HG02571 (cell line): ENCODE measurements around the gene KIF2A.
A peak's percentile ranks its signal among the peaks of the same experiment; 100 is the strongest.
"Not testable (repeated sequence)": the region's sequence is repeated elsewhere in the genome, so short reads cannot be mapped to it uniquely, and the experiment has no call there.

ENCODE experiments used
- ATAC-seq: cut with Tn5 transposase; IDR thresholded peaks from one replicate; pipeline ENCODE4 v1.9.1; 2021; ENCODE audit warnings: mild to moderate bottlenecking, moderate library complexity; ENCODE audit not compliant: unreplicated experiment

KIF2A gene

DNA sequence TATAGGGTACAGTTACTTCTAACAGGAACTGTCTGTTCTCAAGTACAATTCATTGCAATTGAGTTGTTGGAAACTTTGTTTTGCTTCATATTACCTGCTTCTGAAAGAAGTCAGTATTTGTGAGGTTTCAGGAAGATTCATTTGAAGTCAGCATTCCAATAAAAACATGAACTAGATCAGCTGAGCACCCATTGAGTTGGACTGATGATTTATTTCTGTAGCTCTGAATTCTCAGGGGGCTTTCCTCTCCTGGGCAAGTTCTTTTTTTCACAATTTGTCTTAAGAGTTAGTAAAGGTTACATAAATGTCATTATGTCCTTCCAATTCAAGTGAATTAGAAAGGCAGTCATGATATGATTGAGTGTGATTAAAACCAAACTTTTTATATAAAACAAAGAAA lies 16.2 kb upstream of the KIF2A start:
- no peak for ATAC-seq

DNA sequence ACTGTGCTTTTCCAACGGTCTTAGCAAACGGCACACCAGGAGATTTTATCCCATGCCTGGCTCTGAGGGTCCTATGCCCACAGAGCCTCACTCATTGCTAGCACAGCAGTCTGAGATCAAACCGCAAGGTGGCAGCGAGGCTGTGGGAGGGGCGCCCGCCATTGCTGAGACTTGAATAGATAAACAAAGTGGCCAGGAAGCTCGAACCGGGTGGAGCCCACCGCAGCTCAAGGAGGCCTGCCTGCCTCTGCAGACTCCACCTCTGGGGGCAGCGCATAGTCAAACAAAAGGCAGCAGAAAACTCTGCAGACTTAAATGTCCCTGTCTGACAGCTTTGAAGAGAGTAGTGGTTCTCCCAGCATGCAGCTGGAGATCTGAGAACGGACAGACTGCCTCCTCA lies 14.2 kb upstream of the KIF2A start:
- not testable (repeated sequence) for ATAC-seq

DNA sequence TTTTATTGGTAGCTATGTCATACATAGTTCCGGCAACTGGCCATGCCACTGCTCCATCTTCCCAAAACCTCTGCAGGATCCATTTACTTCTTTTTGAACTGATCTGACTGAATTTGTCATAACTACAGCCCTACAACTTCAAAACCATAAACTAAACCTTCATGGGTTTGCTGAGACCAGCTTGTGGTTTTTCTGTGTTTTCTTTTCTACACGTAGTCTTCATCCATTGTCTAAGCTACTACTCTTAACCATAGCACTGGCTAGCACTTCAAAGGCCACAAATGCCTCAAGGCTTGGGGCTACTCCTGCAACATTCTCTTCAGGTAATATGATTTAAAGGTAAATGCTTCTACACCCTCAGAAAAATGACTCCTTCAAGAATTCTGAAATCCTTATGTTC lies 9.0 kb upstream of the KIF2A start:
- no peak for ATAC-seq

DNA sequence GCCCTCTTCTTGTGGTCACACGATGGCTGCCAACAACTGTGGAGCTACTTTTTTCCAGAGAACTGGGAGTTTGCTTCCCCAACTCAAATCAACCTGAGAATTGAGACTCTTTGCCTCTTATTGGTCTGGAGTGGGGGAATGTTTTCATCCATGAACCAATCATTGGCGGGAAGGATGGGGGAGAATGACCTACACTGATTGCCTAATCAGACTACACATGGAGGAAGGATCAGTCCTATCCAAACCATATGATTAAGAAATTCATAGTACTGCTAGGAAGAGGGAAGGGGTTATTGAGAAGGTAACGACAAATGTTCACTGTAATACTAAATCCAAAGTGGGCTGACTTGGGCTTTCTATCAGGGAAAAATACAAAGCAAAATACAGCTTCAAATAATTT lies 7.9 kb upstream of the KIF2A start:
- no peak for ATAC-seq

DNA sequence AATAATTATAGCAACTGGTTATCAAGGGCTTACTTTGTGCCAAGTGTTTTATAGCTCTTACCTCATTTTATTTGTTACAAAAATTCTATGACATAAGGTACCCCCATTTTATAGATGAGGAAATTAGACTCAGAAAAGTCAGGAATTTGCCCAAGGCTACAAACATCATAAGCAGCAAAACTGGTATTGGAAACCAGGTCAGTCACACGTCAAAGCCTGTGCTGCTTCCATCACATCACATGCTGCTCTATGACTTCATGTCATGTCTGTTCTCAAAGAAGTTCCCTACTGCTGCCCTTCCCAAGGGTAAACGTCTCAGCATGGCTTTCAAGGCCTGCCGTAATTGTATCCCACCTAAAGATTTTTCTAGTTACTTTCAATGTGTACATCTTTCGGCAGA lies 6.9 kb upstream of the KIF2A start:
- ATAC-seq, result no peak

DNA sequence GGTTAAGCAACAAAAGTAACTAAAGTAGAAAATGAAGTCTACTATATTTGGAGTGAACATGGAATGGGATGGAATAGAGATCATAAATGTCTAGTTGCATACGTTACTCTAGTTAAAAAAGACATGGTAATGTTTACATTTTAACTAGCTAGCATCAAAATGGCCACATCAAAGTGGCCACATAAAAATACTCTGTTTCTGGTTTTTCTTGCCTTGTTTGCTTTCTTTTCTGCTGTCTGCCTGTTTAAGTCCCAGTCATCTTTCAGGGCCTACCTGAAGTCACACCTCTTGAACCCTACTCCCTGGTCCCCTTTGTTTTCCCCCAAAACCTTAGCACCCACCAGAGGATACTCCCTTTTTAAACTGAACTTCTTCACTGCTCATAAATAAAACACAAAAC lies 6.4 kb upstream of the KIF2A start:
- ATAC-seq, result no peak

DNA sequence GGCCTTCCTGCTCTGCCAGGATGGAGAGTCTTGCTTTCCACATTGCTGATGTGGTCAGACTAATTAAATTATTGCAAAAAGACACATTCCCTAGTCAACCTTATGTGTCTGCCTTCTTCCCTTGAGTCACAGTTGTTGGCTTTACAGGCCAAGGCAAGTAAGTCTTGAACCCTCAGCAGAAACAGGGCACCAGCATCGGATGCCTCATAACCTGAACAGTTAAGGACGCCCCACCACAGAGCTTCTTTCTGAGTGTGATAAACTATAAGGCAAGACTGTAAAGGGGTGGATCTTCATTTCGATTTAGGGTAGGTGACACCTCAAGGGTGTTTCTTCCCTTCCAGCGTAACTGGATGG lies 670 bp upstream of the KIF2A start:
- ATAC-seq, result no peak

DNA sequence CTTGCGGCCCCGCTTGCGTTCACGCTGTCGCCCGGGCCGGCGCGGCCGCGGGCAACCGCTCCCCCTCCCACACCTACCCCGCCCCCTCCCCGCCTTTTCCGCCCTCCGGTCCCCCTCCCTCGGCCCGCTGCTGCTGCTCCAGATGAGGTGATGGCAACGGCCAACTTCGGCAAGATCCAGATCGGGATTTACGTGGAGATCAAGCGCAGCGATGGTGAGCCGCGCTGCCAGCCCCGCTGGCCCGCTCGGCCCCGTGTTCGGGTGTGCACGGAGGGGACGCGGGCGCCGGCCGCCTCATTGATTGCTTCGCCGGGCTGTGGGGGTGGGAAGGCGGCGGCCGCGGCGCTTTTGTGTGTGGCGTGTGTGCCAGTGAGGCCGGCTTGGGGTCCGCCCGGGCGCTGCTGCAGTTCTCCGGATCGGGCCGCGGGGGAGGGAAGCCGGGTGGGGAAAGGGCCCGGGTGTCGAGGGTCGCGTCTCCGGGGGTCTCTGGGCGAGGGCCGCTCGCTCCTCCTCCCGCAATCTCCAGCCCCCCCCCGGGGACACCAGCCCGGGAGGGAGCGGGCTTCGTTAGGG lies 403 bp downstream of the KIF2A start:
- ATAC-seq, result peak; percentile 38

DNA sequence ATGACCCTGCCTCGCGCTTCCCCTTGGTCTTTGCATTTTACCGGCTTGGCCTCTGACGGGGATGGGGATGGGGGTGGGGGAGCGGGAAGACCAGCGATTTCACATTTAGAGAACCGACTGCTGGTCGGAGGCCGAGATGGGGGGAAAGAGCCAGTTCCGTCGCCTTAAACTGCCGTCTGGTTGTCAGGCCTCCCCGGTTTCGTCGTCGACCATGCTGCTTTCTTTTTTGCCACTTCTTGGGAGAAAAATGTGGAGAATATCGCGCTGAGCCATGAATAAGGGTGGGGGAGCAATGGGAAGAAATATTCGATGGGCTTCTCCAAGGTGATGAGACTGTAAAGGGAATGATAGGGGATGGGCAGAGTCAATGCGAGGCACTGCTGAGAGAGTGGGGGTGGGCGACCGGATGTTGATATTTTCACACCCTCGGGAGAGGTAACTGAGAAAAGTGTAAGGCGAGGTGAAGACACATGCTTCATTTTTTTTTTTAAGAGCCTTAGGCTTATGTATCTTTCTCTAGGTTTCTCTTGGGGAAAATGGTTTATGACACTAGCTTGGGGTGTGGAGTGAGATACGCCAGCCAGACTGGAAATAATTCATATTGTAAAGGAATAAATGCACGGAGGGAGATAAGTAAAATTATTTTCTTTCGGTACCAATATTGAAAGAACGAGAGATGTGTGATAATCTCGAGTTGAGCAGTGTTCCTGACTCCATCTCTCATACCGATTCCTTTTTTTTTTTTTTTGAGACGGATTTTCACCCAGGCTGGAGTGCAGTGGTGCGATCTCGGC lies 1.1 kb downstream of the KIF2A start:
- peak; percentile 0 for ATAC-seq

DNA sequence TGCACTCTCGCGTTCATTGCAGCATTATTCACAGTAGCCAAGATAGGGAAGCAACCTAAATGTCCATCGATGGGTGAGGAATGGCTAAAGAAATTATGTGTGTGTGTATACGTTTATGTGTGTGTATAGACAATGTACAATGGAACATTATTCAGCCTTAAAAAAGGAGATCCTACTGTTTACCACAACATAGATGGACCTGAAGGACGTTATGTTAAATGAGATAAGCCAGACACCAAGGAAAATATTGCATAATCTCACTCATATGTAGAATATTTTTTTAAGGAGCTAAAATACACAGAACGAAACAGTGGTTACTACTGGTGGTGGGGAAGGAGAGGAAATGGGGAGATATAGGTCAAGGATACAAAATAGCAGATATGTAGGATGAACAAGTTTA lies 2.4 kb downstream of the KIF2A start:
- no peak for ATAC-seq

DNA sequence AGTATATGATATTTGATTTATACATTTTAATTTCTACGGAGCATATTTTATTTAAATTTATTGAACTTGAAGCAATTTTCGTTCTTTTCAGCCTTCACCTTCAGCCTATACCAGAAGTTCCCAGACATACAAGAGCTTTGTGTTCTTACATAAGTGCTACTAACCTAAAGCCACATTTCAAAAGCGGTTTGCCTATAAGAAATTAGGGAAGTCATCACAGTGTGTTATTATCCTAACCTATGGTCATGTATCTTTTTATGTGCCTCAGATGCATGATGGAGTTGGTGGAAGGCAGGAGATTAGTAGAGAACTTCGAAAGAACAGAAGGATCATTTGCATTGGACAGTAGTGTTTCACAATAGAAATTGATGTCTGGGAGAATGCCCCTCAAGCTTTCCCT lies 3.1 kb downstream of the KIF2A start:
- no peak for ATAC-seq

DNA sequence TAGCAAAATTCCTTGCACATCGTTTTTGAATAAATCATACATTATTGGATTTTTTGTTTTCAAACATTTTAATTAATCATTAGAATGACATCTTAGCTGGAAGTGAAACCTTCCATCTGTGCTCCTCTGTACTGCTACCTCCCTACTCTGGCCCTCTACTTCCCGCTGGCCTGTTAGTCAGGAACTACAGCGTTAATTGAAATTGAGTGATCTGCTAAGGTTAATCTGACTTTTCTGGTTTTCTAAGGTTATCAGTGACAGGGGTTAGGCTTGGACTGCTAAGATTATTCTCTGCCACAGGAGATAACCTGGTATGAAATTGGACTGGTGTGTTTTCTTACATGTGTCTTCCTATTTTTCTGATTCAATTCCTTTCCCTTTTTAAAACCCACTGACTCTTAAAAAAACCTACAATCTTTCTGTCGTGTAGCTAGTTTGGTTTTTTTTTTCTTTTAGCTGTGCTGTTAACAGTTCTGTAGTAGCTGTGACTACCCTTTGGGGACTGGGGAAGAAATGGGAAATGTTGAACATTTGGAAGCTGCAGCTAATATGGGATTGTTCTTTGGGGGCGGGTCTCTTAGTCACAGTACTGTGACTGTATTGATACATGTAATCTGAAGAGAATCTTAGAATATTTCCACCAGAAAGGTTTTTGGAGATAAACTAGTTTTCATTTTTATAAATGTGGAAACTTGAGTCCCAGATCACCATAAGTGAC lies 4.6 kb downstream of the KIF2A start:
- no peak for ATAC-seq

DNA sequence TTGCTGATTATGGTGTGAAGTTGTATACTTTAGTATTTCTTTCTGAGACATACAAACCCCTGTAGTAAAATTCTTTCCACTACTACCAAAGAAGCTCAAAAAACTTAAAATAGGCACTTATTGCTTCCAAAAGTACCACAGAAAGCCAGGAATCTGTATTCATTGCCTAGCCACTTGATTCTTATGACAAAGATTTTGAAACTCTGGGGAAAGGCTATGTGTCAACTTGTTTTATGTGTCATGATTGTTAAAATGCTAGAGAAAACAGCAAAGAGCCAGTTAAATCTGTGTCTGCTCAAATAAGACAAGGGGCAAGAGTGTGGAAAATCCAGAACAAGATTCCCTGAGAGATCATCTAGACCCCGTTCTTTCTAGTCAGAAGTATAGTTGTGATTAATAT lies 6.0 kb downstream of the KIF2A start:
- ATAC-seq, result no peak

DNA sequence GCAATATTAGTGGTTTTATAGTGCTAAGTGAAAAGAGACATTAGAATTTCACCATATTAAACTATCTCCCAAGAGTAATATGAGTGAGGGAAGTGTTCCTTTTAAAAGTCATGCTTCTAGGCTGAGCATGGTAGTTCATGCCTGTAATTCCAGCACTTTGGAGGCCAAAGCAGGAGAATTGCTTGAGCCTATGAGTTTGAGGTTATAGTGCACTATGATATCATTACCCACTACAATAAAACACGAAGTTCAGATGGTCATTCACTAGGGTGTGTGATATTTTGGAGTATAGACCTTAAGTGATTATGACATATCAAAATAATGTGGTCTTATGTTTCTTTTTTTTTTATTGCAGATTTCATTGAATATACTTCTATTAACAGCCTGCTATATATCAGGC lies 6.7 kb downstream of the KIF2A start:
- ATAC-seq, result no peak

DNA sequence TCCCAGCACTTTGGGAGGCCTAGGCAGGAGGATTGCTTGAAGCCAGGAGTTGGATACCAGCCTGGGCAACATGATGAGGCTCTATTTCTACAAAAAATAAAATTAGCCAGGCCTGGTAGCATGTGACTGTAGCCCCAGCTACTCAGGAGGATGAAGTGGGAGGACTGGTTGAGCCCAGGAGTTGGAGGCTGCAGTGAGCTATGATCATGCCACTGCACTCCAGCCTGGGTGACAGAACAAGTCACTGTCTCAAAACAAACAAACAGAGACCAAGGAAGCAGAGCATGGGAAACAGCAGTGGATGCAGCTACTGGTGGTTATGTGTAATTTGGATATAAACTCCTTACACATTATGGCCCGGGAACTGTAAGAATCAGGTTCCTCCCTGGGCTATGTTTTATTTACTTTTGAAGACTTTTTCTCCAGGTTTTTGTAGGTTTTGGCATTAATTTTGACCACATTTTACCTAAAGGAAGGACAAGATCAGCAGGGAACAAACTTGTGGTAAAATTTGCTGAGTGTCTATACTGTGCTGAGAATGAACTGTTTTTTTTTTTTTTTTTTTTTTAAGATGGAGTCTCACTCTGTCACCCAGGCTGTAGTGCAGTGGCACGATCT lies 8.3 kb downstream of the KIF2A start:
- no peak for ATAC-seq

DNA sequence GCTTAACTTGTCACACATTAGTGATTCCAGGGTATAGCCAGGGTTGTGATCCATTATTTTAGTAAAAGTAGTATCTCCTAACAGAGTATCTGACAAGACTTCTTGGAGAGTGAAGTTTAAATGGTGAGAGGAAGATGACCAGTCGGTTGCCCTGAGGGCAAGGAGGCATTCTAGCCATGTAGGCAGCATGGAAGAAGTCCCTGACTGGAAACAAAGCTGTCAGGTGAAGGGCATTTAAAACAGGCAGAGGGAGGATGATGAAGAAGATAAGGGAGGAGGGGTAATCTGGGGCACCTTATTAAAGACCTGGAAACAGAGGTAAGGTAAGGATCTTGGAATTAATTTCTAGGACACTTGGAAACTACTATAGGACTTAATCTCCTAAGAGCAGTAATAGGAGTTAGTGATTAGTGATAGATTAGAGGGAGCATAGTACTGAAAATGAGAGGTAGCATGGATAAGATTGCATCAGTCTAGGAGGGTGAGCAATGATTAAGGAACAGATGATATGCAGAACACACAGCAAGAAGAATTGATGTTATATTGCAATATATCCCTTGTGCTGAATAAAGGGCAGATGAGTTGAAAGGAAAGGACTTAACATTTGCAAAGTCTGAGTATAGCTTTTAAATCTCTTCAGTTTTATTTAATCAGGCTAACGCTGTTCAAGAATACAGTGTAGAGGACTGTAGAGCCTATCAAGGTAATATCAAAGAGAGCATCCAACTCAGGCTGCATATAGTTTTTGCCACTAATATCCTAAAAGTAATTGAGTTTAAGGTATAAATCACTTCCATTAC lies 9.6 kb downstream of the KIF2A start:
- no peak for ATAC-seq

DNA sequence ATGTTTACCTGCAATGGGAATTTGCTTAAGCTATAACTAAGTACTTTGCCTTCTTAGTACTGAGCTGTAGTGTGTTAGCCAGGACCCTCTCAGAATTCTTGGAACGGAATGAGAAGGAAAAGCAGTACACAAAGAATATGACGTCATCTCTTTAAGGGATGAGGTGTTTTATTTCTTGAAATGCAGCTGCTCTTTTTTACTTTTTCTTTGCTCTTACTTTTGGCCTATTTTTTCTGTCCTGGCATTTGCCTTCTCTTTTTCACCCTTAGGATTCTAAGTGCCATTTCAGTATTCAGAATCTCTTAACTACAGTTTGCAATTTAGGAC lies 10.1 kb downstream of the KIF2A start:
- ATAC-seq, result no peak

DNA sequence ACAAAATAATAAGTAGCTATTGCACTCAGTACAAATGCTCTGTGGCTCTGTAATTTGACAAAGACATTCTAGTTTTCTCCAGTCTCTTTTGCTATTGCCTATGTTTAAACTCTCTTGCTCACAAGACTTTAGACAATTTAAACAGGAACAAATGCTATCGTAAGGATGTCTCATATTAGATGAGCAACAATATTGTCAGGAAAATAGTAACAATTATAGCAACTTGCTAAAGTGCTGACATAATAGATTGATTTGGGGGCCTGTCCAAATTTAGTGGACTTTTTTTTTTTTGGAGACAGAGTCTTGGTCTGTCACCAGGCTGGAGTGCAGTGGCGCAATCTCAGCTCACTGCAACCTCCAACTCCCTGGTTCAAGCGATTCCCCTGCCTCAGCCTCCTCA lies 11.8 kb downstream of the KIF2A start:
- no peak for ATAC-seq

DNA sequence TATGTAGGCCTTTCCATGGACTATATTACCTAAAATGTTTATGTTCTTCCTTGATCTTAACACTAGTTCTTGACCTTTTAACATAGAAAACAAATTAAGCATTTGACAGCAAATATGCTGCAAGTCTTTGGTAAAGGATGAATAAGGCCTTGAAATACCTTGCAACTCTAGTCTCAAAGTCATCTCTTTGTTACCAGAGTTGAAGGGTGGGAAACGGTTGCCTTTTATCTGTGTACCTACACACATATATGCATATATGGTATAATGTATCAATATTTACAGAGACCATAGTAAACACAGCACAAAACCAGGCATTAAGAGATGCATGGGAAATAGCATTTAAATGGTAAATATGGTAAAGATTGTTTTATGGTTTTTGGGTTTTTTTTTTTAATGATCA lies 16.5 kb downstream of the KIF2A start:
- no peak for ATAC-seq

DNA sequence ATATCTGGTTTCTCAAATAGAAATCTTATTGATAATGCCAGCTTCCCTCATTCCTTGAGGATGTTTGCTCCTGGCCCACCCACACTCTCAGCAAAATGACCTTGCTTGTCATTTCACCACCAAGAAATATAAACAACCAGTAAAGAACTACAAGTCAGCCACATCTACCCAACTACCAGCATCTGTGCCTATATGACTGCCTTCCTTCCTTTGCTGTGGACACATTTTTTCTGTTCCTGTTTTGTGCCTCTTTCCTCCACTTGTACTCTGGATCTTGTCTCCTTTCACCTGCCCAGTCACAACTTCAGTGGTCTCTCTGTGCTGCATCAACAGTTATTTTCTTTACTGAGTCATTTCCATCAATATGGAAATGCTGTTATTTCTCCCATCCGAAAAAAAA lies 20.3 kb downstream of the KIF2A start:
- ATAC-seq, result no peak

DNA sequence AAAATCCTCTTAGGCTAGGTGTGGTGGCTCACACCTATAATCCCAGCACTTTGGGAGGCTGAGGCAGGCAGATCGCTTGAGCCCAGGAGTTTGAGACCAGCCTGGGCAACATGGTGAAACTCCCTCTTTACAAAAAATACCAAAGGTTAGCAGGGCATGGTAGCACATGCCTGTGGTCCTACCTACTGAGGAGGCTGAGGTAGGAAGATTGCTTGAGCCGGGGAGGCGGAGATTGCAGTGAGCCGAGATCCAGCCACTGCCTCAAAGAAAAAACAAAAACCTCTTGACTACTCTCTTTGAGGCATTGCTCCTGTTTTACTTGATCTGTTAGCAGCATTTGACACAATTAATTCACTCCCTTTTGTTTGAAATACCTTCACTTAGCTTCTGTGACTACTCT lies 20.7 kb downstream of the KIF2A start:
- no peak for ATAC-seq
